Measurements from ENCODE around the gene NOX3.

DNA sequence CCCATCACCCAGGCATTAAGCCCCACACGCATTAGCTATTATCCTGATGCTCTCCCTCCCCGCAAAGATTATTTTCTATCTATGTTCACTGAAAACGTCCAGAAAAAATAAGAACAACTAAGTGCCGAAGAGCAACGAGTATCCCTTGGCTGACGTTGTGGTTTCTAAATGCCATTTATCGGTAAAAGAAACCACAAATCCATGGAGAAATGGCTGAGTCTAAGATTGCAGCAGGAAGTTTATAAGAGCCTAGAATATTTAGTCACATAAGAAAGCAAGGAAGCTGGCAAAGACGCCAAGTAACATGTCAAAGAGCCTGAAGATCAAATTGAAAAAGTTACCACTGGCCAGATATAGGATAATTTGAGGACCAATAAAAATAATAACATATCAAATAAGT lies 18.1 kb upstream of the NOX3 start:
- TF ChIP-seq, protein P1, sequence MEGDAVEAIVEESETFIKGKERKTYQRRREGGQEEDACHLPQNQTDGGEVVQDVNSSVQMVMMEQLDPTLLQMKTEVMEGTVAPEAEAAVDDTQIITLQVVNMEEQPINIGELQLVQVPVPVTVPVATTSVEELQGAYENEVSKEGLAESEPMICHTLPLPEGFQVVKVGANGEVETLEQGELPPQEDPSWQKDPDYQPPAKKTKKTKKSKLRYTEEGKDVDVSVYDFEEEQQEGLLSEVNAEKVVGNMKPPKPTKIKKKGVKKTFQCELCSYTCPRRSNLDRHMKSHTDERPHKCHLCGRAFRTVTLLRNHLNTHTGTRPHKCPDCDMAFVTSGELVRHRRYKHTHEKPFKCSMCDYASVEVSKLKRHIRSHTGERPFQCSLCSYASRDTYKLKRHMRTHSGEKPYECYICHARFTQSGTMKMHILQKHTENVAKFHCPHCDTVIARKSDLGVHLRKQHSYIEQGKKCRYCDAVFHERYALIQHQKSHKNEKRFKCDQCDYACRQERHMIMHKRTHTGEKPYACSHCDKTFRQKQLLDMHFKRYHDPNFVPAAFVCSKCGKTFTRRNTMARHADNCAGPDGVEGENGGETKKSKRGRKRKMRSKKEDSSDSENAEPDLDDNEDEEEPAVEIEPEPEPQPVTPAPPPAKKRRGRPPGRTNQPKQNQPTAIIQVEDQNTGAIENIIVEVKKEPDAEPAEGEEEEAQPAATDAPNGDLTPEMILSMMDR (IDR thresholded peaks at IDR 0.05; ENCODE audit: low read depth, low read length), result no peak
- TF ChIP-seq EZH2phosphoT487 (IDR thresholded peaks at IDR 0.05; ENCODE audit: low read depth), result no peak
